Measurements from ENCODE around the gene PHRF1. TPM values are rescaled to one million over a fixed set of nuclear protein-coding genes. Genes with fewer than 3 reads are reported as not detected.

Gene PHRF1
- total and polyA plus RNA-seq, 5 donors from 2014 or later: 3.8 to 43.8 (median 5.5) TPM

GRCh38 chr11:628056-628455 is 51.8 kb downstream of the PHRF1 start:
- H3K4me1 Mint-ChIP-seq: peaks cover 9 to 20% (median 12%) of the 10 kb centered on the region in 4 donors
- no peaks in the 10 kb centered on the region for H3K36me3 ChIP-seq (ENCODE audit: control insufficient read depth, insufficient read depth, low read length)
- no peaks in the 10 kb centered on the region for H3K9me3 ChIP-seq (ENCODE audit: control insufficient read depth in 2 of 2, low read length in 2 of 2)
- DNase-seq (no peak), ATAC-seq (ENCODE audit: low read depth in 2 of 2) (no peak)
- H3K4me3 ChIP-seq (ENCODE audit: low read depth, low read length): no peak overlapping the region
- peaks cover 0 to 2% (median 0%) of the 10 kb centered on the region in 7 donors for H3K9me3 Mint-ChIP-seq
- H3K27ac Mint-ChIP-seq: peak overlapping the region in 2 of 3 donors; percentile 56 to 65
- H3K4me1 ChIP-seq (ENCODE audit: control insufficient read depth, insufficient read depth, low read length, poor library complexity, severe bottlenecking): peaks cover 10% of the 10 kb centered on the region
- peaks cover 44% of the 10 kb centered on the region for H3K27me3 Mint-ChIP-seq
- H3K36me3 Mint-ChIP-seq: peaks cover 3% of the 10 kb centered on the region
- no peak overlapping the region for H3K27ac ChIP-seq (ENCODE audit: insufficient read depth, low read length, poor library complexity, severe bottlenecking)
- H3K4me3 Mint-ChIP-seq: peak overlapping the region in 1 of 4 donors; percentile 46
- H3K27me3 ChIP-seq (ENCODE audit: control insufficient read depth, insufficient read depth, low read length): no peaks in the 10 kb centered on the region

DNA sequence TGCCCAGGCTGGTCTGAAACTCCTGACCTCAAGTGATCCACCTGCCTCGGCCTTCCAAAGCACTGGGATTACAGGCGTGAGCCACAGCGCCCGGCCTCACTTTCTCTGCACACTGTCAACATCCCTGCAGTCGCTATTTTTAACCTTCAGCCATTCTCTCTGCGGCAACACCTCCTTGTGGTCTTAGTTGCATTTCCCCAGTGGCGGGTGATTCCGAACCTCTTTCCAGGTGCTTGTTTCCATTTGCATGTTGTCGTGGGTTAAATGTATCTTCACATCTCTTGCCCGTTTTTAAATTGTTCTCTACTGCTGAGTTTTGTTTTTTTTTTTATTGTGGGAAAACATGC is 52.9 kb downstream of the PHRF1 start:
- Histone ChIP-seq H3K27me3 (ENCODE audit: control insufficient read depth, insufficient read depth, low read length) (no peaks in the 10 kb centered on the region), H3K4me1 (ENCODE audit: control insufficient read depth, insufficient read depth, low read length, poor library complexity, severe bottlenecking) (peaks cover 10% of the 10 kb centered on the region), H3K36me3 (ENCODE audit: control insufficient read depth, insufficient read depth, low read length) (no peaks in the 10 kb centered on the region), H3K27ac (ENCODE audit: insufficient read depth, low read length, poor library complexity, severe bottlenecking) (no peak overlapping the region), H3K9me3 (ENCODE audit: control insufficient read depth in 2 of 2, low read length in 2 of 2) (no peaks in the 10 kb centered on the region), H3K4me3 (ENCODE audit: low read depth, low read length) (no peak overlapping the region)
- H3K4me3 Mint-ChIP-seq: peak overlapping the region in 3 of 4 donors; percentile 25 to 60 (median 26)
- peaks cover 0 to 2% (median 0%) of the 10 kb centered on the region in 7 donors for H3K9me3 Mint-ChIP-seq
- peak in 1 of 2 donors; percentile 30 for ATAC-seq (ENCODE audit: low read depth in 2 of 2)
- no peak overlapping the region for H3K27ac Mint-ChIP-seq
- H3K4me1 Mint-ChIP-seq: peaks cover 9 to 20% (median 12%) of the 10 kb centered on the region in 4 donors
- H3K36me3 Mint-ChIP-seq: peaks cover 3% of the 10 kb centered on the region
- H3K27me3 Mint-ChIP-seq: peaks cover 45% of the 10 kb centered on the region
- DNase-seq: no peak

- peaks cover 58% of the 10 kb centered on the region for H3K27me3 Mint-ChIP-seq
- no peaks in the 10 kb centered on the region for H3K27me3 ChIP-seq (ENCODE audit: control insufficient read depth, insufficient read depth, low read length)
- no peaks in the 10 kb centered on the region for H3K36me3 ChIP-seq (ENCODE audit: control insufficient read depth, insufficient read depth, low read length)
- peaks cover 9 to 20% (median 12%) of the 10 kb centered on the region in 4 donors for H3K4me1 Mint-ChIP-seq
- DNase-seq: no peak
- peaks cover 0 to 2% (median 0%) of the 10 kb centered on the region in 7 donors for H3K9me3 Mint-ChIP-seq
- H3K27ac ChIP-seq (ENCODE audit: insufficient read depth, low read length, poor library complexity, severe bottlenecking): no peak overlapping the region
- H3K4me3 Mint-ChIP-seq: no peak overlapping the region
- H3K27ac Mint-ChIP-seq: peak overlapping the region in 1 of 3 donors; percentile 13
- no peak for ATAC-seq (ENCODE audit: low read depth in 2 of 2)
- no peak overlapping the region for H3K4me3 ChIP-seq (ENCODE audit: low read depth, low read length)
- H3K36me3 Mint-ChIP-seq: peaks cover 3% of the 10 kb centered on the region
- peaks cover 10% of the 10 kb centered on the region for H3K4me1 ChIP-seq (ENCODE audit: control insufficient read depth, insufficient read depth, low read length, poor library complexity, severe bottlenecking)
- H3K9me3 ChIP-seq (ENCODE audit: control insufficient read depth in 2 of 2, low read length in 2 of 2): no peaks in the 10 kb centered on the region
Measured at GRCh38 chr11:630871-631270, 54.6 kb downstream of the PHRF1 start.

- H3K27ac Mint-ChIP-seq: no peak overlapping the region
- Histone ChIP-seq H3K27ac (ENCODE audit: insufficient read depth, low read length, poor library complexity, severe bottlenecking) (no peak overlapping the region), H3K9me3 (ENCODE audit: control insufficient read depth in 2 of 2, low read length in 2 of 2) (no peaks in the 10 kb centered on the region), H3K27me3 (ENCODE audit: control insufficient read depth, insufficient read depth, low read length) (no peaks in the 10 kb centered on the region), H3K4me3 (ENCODE audit: low read depth, low read length) (no peak overlapping the region), H3K36me3 (ENCODE audit: control insufficient read depth, insufficient read depth, low read length) (no peaks in the 10 kb centered on the region), H3K4me1 (ENCODE audit: control insufficient read depth, insufficient read depth, low read length, poor library complexity, severe bottlenecking) (peaks cover 17% of the 10 kb centered on the region)
- no peaks in the 10 kb centered on the region for H3K36me3 Mint-ChIP-seq
- H3K4me1 Mint-ChIP-seq: peaks cover 0 to 13% (median 0%) of the 10 kb centered on the region in 4 donors
- ATAC-seq (ENCODE audit: low read depth in 2 of 2): no peak
- no peak for DNase-seq
- no peaks in the 10 kb centered on the region for H3K9me3 Mint-ChIP-seq
- H3K4me3 Mint-ChIP-seq: peak overlapping the region in 2 of 4 donors; percentile 9 to 21
- peaks cover 56% of the 10 kb centered on the region for H3K27me3 Mint-ChIP-seq
Measured at GRCh38 chr11:635945-636510, 59.8 kb downstream of the PHRF1 start.

GRCh38 chr11:636511-637332 is 60.5 kb downstream of the PHRF1 start, which contains the start of gene DRD4:
Gene DRD4 (plus strand): TSS chr11:637269. CDS start chr11:637305, 36 bp downstream.
- DNase-seq (no peak), ATAC-seq (ENCODE audit: low read depth in 2 of 2) (no peak)
- H3K4me3 ChIP-seq (ENCODE audit: low read depth, low read length): no peak within 1 kb of the TSS
- no peaks in the 10 kb centered on the region for H3K36me3 ChIP-seq (ENCODE audit: control insufficient read depth, insufficient read depth, low read length)
- Mint-ChIP-seq H3K4me3 (peak within 1 kb of the TSS in 2 of 4 donors; percentile 21 to 63), H3K4me1 (peaks cover 0 to 13% (median 0%) of the 10 kb centered on the region in 4 donors), H3K27me3 (peaks cover 51% of the 10 kb centered on the region), H3K9me3 (no peaks in the 10 kb centered on the region), H3K27ac (no peak within 1 kb of the TSS), H3K36me3 (no peaks in the 10 kb centered on the region)
- no peak within 1 kb of the TSS for H3K27ac ChIP-seq (ENCODE audit: insufficient read depth, low read length, poor library complexity, severe bottlenecking)
- H3K4me1 ChIP-seq (ENCODE audit: control insufficient read depth, insufficient read depth, low read length, poor library complexity, severe bottlenecking): peaks cover 17% of the 10 kb centered on the region
- H3K9me3 ChIP-seq (ENCODE audit: control insufficient read depth in 2 of 2, low read length in 2 of 2): no peaks in the 10 kb centered on the region
- H3K27me3 ChIP-seq (ENCODE audit: control insufficient read depth, insufficient read depth, low read length): no peaks in the 10 kb centered on the region

- H3K27me3 Mint-ChIP-seq: peaks cover 46% of the 10 kb centered on the region
- Histone ChIP-seq H3K27me3 (ENCODE audit: control insufficient read depth, insufficient read depth, low read length) (no peaks in the 10 kb centered on the region), H3K9me3 (ENCODE audit: control insufficient read depth in 2 of 2, low read length in 2 of 2) (no peaks in the 10 kb centered on the region), H3K4me1 (ENCODE audit: control insufficient read depth, insufficient read depth, low read length, poor library complexity, severe bottlenecking) (peaks cover 17% of the 10 kb centered on the region), H3K4me3 (ENCODE audit: low read depth, low read length) (no peak overlapping the region), H3K27ac (ENCODE audit: insufficient read depth, low read length, poor library complexity, severe bottlenecking) (no peak overlapping the region), H3K36me3 (ENCODE audit: control insufficient read depth, insufficient read depth, low read length) (no peaks in the 10 kb centered on the region)
- no peaks in the 10 kb centered on the region for H3K9me3 Mint-ChIP-seq
- no peak overlapping the region for H3K27ac Mint-ChIP-seq
- ATAC-seq (ENCODE audit: low read depth in 2 of 2): no peak
- no peaks in the 10 kb centered on the region for H3K36me3 Mint-ChIP-seq
- peak overlapping the region in 1 of 4 donors; percentile 63 for H3K4me3 Mint-ChIP-seq
- DNase-seq: no peak
- H3K4me1 Mint-ChIP-seq: peaks cover 0 to 13% (median 0%) of the 10 kb centered on the region in 4 donors
Measured at GRCh38 chr11:637333-637592, 61.0 kb downstream of the PHRF1 start.

DNA sequence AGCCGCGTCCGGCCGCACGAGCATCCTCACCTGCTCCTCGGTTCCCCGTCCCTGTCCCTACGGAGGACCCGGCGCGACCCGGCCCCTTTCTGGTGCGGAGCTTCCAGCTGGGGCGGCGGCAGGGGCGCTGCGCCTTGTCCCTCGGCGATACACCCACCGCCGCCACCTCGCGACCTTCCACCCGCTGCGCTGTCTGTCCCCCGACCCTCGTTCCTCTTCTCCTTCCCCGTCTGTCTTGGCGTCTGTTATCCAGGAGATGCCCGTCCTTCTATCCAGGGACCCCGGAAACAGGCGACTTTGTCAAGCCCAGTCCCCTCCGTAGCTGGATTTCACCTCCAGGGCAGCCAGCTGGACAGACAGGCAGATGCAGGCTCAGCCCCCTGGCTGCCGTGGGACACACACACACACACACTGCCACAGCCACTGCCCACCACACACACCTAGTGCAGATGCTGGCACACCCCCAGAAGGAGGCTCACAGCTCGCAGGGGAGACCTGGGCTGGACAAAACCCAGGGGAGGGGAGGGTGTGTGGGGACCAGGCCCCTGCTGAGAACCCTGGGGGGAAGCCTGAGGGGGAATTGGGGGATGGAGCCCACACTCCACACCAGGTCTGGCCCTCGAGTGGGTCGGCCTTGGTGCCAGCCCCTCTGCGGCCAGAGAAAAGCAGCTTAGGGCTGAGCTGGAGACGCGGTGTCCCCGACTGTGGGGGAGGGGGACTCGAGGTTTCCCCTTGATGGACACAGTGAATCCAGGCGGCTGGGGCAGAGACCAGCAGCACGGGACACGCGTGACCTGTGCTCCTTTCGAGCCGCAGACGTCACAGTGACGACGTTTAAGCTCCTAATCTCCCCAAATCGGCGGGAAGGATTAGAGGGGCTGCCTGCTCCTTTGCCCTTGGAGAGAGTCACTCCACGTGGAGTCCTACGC is 61.6 kb downstream of the PHRF1 start:
- Histone ChIP-seq H3K36me3 (ENCODE audit: control insufficient read depth, insufficient read depth, low read length) (no peaks in the 10 kb centered on the region), H3K4me1 (ENCODE audit: control insufficient read depth, insufficient read depth, low read length, poor library complexity, severe bottlenecking) (peaks cover 17% of the 10 kb centered on the region), H3K27me3 (ENCODE audit: control insufficient read depth, insufficient read depth, low read length) (no peaks in the 10 kb centered on the region), H3K4me3 (ENCODE audit: low read depth, low read length) (no peak overlapping the region), H3K27ac (ENCODE audit: insufficient read depth, low read length, poor library complexity, severe bottlenecking) (no peak overlapping the region), H3K9me3 (ENCODE audit: control insufficient read depth in 2 of 2, low read length in 2 of 2) (no peaks in the 10 kb centered on the region)
- Mint-ChIP-seq H3K27me3 (peaks cover 40% of the 10 kb centered on the region), H3K4me3 (peak overlapping the region in 1 of 4 donors; percentile 63), H3K27ac (no peak overlapping the region), H3K36me3 (no peaks in the 10 kb centered on the region), H3K9me3 (no peaks in the 10 kb centered on the region), H3K4me1 (peaks cover 0 to 13% (median 0%) of the 10 kb centered on the region in 4 donors)
- ATAC-seq (ENCODE audit: low read depth in 2 of 2): peak in 1 of 2 donors; percentile 2
- DNase-seq: no peak

Measured in CD4-positive, CD25-positive, alpha-beta regulatory T cell (primary cell).